ELR (cell line): ENCODE data around the gene CYP27B1.

Experiments
- DNase-seq: peaks from one replicate; pipeline ENCODE4 v3.0.0-alpha.2; 2015; ENCODE audit warnings: low read depth

The CYP27B1 gene, protein sequence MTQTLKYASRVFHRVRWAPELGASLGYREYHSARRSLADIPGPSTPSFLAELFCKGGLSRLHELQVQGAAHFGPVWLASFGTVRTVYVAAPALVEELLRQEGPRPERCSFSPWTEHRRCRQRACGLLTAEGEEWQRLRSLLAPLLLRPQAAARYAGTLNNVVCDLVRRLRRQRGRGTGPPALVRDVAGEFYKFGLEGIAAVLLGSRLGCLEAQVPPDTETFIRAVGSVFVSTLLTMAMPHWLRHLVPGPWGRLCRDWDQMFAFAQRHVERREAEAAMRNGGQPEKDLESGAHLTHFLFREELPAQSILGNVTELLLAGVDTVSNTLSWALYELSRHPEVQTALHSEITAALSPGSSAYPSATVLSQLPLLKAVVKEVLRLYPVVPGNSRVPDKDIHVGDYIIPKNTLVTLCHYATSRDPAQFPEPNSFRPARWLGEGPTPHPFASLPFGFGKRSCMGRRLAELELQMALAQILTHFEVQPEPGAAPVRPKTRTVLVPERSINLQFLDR

DNA sequence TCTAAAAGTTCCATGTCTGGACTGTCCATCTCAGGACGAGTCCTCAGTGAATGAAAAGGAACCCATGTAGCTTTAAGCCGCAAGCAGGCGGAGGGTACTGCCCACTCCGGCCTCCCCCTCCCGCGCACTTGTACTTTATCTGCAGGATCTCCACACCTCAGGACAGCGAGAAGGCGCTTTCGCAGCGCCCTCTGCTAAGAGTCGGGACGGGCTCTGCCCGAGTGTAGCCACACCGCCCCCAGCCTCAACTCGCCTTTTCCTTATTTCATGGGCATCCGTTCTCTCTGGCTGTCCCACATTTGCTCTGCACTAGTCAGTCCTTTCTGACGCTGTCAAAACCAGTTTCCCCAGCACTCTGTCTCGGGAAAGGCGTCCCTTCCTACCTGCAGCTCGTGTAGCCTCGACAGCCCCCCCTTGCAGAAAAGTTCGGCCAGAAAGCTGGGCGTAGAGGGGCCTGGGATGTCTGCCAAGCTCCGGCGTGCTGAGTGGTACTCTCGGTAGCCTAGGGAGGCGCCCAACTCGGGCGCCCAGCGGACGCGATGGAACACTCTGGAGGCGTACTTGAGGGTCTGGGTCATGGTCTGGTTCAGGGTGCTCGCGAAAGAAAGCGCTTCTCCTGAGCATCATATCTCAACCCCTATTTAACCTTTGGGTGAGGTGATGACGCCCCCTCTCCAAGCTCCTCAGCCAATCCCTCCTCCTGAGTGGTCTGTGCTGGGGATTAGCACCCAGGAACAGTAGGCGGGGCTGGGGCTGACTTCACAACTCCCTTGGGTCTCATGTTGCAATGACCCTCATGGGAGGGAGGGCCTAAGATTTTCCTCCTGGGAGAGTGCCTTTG, at the start of gene CYP27B1:
CYP27B1 (minus strand) TSS at position 615 of the 841 bp plus-strand sequence; CDS start at position 578, 37 bp downstream.
- peak; percentile 84 for DNase-seq

DNA sequence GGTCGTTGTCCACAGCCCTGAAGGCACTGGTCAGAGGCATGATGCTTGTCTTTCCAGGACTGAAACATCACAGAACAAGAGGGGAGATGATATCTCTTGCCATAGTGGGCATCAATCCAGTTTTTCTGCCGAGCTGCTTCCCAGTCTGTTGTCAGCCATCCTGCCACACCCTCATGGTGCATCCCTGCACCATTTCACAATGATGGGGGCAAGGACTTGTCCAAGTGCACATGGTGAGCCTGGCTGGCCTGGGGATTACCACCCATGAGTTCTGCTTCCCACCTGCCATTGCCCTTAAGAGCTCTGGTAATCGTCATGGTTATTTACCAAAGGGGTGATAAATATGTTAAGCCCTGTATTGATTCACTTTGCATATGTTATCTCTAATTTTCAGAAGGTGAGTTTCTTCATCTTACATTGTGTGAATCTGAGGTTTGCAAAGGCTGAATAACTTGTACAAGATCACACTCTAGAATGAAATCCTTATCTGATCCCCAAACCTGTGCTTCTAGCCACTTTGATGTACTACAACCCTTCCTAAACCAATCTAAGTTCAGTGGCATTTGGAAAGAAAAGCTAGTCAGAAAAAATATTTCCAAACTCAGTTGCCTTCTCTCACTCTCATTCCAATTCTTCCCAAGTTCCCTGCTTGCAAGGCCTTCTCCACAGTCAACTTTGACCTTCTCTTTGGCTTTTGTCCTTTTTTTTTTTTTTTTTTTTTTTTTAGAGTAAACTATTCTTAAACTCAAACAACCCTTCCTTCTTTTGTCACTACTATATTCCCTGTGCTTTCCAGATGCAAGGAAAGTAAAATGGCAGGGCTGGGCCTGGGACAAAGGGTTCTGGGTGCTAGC, 49.4 kb upstream of the CYP27B1 start:
- DNase-seq, result no peak

DNA sequence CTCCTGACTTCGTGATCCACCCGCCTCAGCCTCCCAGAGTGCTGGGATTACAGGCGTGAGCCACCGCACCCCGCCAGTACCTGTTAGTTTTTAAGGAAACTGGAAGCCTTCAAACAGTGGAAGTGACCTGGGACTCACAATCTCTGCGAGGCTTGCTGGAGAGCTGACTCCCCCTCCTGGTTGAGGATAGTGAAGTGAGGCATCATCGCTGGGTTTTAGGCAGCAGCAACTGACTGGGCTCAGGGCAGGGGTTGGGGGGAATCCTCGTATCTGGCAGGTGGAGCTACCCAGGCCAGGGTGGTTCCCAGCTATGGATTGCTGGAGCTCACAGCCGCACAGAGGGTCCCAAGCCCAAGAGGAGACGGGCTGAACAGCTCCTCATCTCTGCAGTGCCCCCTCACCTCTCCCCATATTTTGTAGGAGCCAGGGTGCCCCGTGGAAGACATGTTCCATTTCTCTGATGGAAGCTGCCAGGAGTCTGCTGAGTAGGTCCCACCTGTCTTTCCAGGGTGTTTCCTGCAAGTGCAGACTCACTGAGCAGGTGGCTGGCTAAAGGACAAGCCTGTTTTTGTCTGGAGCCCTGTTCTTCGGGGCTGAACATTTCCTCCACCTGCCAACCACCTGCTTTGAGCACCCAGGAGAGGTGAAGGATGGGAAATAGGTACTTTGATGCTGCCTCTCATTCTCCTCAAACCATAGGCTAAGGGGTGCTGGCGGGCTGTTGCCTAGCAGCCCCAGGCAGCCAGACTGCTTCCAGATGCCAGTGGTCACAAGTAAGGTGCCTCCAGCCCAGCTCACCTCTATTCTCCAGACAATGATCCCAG, 48.5 kb upstream of the CYP27B1 start:
- peak; percentile 38 for DNase-seq

DNA sequence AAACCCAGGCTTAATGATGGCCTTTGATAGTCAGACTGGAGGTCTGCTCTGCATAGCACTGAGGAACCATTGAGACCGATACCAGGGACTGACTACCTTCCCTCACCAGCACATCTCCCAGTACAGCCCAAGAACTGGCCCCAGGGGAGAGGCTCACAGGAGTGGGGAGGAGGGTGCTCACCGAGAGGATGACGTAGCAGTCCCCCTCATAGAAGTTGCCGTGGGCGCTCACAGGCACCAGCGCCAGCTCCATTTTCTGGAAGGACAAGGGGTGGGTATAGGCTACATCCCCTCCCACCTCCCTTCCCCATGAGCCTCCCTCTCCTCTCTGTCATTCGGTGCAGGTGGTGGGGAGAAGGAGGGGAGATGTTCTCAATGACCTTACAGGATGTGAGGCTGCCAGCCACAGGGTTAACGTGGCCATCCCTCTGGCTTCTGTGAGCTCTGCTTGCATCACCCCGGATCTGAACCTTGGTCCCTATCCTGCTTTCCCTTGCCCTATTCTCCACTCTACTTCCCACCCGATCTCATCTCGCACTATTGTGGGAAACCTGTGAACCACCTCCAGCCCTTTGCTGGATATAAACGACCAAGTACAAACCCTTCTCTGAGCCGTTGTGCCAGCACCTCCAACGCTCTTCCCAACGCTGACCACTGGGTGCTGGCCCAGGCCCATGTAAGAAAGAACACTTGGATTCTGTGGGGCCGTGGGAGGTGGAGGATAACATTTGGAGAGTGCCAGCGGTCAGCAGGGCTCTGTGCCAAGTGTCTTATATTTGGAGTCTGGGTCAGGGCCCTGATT, 47.3 kb upstream of the CYP27B1 start:
- DNase-seq, result no peak

DNA sequence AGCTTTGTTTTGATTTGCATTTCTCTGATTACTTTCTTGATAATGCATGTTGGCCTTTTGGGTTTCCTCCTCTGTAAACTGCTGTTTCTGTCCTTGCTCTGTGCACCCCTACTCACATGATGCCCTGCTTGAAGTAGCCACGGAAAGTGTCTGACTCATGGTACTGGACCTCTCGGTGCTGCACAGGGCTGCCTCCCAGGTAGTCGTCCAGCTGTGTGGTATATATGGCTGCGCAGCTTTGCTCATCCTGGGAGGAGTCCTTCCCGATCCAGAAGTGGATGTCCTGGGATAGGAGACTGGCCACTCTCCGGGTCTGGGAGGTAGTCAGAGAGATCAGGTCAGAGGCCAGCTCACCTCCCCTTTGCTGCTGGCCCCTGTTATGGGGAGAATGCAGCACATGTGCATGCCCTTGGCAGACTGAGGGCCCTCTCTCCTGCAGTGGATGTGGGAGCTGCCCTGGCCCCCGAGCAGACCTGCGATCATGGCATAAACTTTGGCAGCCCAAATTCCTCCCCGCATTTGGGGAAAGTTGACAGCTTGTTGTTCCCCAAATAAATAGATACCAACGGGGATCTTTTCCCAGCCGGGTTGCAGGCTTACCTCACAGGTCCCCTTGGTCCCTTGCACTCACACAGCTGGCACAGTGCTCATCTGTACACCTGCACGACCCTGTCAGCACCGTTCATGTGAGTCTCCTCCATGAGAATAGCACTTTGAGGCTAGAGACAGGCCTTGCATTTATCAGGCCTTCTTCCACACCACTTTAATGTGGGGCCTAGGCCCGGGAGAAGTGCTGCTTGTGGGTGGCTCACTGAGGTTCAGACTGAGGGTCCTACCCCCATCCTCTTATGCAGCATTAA, 46.5 kb upstream of the CYP27B1 start:
- DNase-seq, result no peak

DNA sequence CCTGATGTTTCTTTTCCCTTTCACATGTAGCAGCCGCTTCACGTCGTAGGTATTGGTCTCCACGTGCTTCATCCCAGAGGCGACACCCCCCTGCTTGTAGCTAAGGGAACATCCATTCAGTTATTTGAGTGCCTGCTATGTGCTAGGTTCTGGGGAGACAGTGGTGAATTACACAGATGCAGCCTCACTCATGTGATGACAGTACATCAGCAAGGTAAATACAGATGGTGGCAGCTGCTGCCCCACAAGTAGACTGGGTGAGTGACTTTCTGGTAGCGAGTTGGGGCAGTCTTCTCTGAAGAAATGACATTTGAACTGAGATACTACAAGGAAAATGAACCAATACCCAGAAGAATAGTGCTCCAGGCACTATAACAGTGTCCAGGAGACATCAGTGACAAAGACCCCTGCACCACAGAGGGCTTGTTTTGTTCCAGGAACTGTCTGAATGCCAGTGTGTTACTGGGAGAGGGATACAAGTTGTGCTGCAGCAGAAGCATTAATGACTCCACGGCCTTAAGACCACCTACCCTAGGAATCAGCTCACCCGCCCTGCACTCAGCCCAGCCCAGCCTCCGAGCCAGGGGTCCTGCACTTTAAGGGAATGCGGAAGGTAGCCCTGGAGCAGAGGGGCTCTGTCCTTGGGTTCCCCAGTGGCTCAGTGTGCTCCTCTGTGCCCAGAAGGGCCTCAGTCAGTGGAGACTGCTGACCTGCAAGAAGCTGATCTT, 44.3 kb upstream of the CYP27B1 start:
- DNase-seq, result no peak

DNA sequence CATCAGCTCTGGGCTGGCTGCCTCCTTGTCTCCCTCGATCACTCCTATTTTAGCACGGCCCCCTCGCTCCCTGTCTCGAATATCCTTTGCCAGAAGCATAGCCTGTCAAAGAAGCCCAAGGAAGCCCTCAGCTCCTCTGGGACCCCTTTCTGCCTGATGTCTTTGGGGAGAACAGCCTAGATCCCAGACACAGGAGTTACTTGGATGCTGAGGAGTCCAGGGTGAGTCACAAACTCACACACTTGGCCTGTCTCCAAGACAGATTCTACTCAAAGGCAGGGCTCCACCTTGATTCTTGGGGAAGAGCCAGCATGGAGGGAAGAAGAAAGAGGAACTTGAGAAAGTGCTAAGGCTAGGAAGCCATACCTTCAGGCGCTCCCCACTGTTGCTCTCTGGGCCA, 43.6 kb upstream of the CYP27B1 start:
- peak; percentile 65 for DNase-seq

DNA sequence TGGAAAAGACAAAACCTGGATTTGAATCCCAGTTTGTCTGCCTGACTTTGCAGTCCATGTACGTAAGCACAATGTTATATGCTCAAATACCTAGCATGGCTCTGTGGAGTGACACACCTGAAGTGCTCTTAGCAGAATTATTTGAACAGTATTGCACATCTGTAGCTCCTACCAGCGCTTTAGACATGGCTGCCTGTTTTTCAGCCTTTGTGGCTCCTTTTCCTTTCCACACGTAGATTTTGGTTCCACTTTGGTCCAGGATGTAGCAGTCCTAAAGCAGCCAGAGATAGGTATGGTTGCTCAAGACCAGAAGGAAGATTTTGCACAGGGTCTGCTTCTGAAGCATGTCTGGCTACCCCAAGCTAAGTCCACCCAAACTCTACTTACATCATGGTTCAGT, 42.5 kb upstream of the CYP27B1 start:
- no peak for DNase-seq

DNA sequence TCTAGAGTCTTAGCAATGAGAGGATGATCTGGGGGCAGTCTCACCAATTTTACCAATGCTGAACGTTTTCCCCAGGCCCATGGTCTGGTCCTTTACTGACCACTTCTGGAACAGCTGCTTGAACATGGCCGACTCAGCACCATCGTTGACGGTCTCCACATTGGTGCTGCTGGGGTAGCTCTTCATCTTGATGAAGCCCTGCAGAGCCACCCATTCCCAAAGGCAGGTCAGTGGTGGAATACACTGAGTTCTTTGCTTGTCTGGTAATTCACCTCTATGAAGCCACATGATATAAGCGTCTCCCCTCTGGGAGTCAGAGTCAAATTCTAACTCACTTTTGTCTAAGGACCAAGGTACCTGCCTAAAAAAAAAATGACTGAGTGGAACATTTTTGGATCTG, 41.5 kb upstream of the CYP27B1 start:
- DNase-seq, result no peak

DNA sequence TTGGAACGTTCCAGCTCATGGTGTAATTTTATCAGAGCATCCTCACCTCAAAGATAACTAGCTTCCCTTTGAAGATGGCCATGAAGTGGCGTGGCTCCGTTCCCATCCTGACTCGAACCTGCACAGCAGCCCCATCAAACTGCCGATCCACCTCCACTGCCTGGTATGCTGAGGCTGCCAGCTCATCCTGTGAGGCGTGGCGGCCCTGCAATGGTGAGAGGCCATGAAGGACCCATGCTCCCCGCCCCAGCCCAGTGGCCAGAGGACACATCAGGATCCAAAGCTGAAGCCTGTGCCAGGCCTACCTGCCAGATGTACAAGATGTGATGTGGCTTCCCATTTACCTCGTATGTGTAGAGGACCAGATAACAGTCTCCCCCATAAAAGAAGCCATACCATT, 40.4 kb upstream of the CYP27B1 start:
- no peak for DNase-seq

DNA sequence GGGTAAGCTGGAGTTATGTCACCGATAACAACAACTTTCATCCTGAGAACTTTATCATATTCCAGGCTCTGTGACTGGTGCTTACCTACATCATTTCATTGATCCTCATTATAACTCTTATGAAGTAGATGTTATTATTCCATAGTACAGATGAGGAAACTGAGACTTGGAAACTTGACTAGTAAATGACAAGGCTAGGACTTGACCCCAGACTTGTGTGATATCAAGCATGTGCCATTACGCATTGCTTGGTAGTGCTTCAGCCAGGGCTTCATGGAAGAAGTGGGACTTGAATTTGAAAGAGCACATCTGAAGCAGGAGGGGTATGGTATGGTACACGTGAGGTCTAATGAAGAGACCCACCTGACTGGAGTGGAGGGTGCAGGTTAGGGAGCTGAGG, 39.8 kb upstream of the CYP27B1 start:
- no peak for DNase-seq

DNA sequence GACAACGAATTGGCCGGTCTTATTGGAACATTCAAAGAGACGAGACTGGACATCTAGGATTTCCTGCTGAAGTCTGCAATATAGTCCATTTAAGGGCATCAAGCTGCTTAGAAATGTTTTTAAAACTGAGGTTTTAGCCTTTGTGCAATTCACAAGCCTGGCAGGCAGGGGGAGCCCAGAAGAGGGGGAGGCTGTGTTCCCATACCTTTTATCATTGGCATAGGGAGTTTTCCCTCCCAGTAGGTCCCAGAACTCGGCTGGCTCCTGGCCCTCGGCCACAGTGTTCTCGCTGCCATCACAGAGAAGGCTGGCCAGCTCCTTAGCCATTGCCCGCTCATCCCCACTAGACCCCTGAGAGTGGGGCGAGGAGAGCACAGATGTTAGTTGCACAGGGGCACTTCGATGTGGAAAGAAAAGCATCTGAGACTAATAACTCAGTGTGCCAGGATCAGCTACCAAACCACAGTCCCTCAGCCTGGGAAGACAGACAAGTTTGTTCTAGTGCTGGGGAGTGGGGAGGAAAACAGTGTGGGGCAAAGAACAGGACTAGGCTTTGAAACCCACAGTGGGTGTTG, 36.5 kb upstream of the CYP27B1 start:
- peak; percentile 72 for DNase-seq

DNA sequence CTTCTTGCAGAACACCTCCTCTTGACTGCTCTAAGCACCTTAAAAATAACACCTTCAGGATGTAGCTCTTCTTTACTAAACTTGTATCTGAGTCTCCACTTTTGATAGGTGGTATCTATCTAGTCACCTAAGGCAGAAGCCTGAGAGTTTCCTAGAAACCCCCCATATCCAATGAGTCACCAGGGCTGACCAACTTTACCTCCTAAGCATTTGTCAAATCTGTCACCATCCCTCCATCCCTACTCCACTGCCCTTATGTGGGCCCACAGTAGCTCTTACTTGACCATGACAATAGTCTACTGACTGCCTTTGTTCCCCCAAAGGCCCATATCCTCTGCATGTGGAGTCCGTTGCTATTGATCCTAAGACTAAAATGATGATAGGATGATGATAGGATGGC, 35.7 kb upstream of the CYP27B1 start:
- DNase-seq, result no peak

DNA sequence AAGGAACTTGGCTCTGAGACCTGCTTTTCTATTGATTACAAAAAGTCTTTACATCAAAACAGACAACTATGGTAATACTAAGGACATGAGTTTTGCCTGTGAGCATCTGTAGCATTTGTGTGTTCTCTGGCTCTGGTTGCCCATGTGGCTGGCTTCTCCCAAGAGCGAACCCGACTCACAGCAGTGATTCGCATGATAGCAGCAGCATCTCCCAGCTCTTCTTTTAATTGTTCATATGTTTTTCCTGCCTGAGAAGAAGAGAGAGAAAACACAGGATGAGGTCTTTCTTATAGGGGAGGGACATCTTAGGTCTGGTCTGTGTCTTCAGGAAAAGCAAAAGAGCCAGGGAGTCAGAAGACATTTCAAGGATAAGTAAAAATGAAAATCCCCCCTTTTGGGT, 34.1 kb upstream of the CYP27B1 start:
- DNase-seq, result no peak

DNA sequence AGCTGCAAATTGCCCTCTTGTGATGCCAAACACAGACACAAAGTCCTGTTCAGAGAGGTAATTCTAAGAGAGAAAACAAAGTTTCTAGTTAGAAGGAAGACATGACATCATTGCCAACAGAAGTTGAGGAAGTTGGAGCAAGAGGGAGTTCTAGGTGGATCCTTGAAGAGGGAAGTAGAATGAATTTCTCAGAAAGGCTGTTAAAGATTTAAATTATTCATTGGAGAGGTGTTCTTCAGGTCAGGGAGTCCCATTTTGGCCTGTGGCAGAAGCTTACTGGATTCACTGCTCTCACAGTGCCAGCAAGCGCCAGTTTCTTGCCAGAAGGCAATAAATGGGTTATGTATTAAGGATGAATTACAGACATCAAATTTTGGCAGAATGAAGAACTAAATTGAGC, 31.1 kb upstream of the CYP27B1 start:
- no peak for DNase-seq

DNA sequence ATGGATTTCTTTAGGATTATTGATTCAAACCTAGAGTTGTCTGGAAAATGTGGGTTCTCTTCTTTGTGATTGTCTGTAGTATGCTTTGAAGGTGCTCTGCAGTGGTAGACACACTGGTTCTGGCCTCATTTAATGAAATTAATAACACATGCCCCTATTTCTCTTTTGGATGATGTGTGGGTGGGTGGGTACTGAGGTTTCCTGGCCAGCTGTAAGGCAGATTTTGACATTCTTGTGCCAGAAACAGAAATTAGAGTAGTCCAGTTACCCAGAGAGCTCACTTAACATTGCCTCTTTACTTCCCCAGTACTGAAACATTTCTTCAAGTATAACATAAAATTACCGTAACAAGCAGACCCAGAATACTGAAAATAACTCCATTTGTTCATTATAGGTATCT, 30.1 kb upstream of the CYP27B1 start:
- no peak for DNase-seq

DNA sequence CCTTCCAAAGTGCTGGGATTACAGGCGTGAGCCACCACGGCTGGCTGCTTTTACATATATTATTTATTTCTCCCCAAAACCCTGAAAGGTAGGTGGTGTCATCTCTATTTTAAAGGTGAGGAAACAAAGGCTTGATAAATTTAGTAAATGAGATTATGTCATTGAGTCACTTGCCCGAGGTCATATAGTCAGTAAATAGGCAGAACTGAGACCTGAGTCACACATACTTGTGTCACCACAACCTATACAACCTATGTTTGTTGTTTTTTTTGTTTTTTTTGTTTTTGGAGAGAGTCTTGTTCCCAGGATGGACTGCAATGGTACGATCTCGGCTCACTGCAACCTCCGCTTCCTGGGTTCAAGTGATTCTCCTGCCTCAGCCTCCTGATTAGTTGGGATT, 28.5 kb upstream of the CYP27B1 start:
- DNase-seq, result peak; percentile 93

DNA sequence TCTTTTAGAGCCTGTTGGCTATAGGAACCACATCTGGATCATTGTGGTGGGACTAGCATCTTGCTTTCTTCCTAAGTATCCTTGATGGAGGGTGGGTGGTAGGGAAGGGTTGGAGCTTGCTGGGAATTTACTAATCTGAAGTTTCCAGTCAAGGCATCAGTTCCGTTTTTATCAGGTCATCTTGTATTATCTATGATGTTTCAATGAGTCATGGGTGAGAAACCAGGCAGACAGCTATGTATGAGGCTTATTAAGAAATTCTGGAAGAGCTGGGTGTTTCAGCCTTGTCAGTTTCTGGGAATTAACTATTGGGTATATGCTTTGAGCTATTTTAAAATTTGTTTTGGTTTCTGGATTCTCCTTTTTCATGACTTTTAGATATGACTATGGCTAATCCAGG, 27.0 kb upstream of the CYP27B1 start:
- DNase-seq, result peak; percentile 93
